Right lobe of liver (tissue), 4 donors: ENCODE data around the gene SLC6A7.
"Not testable (repeated sequence)": the region's sequence is repeated elsewhere in the genome, so short reads cannot be mapped to it uniquely, and the experiment has no call there.

Experiments
- POLR2A ChIP-seq: fragments of 450-650 bp; IDR thresholded peaks from one replicate; pipeline ENCODE4 v1.6.1; 2017; ENCODE audit warnings: antibody characterized with exemption, mild to moderate bottlenecking
- TF ChIP-seq, protein P1 (sequence below), 4 donors: fragments of 200-600 bp in 3 of 4; fragments of 450-650 bp in 1 of 4; IDR thresholded peaks; one replicate each; pipeline versions ENCODE4 v1.5.1 to v1.8.0; 2016 to 2022; ENCODE audit warnings: antibody characterized with exemption in 4 of 4, mild to moderate bottlenecking in 2 of 4
- donor health status: DM: no; HTN: no; CAD: no.
- donor health status: DM: no; HTN: no; CAD: no.
- donor health status: DM: no; HTN: yes; CAD: no.

DNA sequence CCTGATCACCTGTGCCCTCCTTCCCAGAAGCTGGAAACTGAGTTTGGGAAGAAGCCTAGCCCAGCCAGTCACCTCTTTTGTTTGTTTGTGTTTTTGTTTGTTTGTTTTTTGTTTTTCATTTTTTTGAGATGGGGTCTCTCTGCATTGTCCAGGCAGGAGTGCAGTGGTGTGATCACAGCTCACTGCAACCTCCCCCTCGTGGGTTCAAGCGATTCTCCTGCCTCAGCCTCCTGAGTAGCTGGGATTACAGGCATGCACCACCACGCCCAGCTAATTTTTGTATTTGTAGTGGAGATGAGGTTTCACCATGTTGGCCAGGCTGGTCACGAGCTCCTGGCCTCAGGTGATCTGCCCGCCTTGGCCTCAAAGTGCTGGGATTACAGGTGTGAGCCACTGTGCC lies 43.8 kb downstream of the SLC6A7 start:
- TF ChIP-seq, protein P1, sequence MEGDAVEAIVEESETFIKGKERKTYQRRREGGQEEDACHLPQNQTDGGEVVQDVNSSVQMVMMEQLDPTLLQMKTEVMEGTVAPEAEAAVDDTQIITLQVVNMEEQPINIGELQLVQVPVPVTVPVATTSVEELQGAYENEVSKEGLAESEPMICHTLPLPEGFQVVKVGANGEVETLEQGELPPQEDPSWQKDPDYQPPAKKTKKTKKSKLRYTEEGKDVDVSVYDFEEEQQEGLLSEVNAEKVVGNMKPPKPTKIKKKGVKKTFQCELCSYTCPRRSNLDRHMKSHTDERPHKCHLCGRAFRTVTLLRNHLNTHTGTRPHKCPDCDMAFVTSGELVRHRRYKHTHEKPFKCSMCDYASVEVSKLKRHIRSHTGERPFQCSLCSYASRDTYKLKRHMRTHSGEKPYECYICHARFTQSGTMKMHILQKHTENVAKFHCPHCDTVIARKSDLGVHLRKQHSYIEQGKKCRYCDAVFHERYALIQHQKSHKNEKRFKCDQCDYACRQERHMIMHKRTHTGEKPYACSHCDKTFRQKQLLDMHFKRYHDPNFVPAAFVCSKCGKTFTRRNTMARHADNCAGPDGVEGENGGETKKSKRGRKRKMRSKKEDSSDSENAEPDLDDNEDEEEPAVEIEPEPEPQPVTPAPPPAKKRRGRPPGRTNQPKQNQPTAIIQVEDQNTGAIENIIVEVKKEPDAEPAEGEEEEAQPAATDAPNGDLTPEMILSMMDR (IDR thresholded peaks at IDR 0.05), result not testable (repeated sequence)
- not testable (repeated sequence) for TF ChIP-seq POLR2A
